ENCODE measurements around the gene SMARCC1.

The SMARCC1 gene

DNA sequence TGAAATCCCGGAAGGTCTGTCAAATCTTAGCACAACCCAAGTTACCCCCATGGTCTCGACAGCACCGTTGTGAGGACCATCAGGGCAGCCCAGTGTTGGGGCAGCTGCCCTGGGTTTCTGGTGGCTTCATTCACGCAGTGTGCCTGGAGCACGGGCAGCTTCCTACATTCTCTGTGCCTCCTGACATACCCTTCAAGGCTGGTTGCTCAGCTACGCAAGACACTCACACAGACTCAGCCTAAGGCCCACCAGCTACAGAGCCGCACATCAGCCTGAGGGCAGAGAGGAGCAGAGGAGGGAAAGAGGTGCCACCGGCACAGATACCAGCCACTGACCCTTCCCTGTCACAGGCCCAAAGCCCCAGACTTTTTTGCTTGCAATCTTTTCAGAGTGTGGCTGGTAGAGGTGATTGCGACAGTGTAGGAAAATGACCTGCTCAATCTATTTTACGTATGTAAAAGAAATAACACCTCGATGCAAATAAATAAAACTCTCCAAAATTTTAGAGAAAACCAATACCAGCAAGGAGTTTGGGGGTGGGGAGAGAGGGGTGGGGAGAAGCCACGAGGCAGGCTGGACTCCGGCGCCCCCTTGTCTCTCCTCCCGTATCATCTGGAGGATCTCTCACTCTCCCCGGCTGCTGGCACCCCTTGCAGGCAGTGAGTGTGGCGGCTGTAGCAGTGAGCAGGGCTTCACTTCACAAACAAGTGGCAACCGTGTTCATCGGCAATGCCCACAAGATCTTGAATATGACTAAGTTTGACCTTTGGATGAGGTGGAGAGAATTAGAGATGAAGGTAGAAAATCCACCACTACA is 215.8 kb downstream of the SMARCC1 start:
- no peak for DNase-seq (ENCODE audit: low read depth in 1 of 2, low spot score in 1 of 2)

DNA sequence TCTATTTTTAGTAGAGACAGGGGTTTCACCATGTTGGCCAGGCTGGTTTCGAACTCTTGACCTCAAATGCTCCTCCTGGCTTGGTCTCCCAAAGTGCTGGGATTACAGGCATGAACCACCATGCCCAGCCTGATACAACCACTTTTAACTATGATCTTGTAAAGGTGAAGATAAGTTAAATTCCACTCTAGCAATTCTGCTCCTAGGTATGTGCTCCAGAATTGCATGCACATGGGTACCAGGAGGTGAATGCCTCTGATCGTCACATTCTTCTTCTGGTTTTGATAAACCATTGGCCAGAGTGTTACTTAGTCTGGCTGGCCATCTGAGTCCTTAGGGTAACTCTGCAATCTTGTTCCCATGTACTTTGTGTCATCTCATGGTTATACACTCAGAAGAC is 225.3 kb downstream of the SMARCC1 start:
- DNase-seq (ENCODE audit: low read depth in 1 of 2, low spot score in 1 of 2): no peak

DNA sequence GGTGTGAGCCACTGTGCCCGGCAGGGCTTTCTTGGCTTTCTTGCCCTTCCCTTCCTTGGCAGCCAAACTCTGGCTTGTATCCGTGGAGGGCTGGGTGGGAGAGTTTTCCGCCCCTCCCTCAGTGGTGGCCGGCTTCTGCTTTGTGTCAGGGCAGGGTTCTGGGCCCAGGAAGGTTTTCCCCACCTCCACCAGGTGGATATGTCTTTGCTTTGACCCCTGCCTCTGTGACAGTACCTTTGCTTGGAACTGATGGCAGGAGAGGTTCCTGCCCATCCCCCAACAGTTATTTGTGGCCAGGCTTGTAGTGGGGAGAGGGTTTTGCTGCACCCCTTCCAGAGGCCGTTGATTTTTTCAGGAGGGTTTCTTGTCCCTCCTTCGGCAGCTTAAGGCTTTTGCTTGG is 227.4 kb downstream of the SMARCC1 start:
- no peak for DNase-seq (ENCODE audit: low read depth in 1 of 2, low spot score in 1 of 2)

DNA sequence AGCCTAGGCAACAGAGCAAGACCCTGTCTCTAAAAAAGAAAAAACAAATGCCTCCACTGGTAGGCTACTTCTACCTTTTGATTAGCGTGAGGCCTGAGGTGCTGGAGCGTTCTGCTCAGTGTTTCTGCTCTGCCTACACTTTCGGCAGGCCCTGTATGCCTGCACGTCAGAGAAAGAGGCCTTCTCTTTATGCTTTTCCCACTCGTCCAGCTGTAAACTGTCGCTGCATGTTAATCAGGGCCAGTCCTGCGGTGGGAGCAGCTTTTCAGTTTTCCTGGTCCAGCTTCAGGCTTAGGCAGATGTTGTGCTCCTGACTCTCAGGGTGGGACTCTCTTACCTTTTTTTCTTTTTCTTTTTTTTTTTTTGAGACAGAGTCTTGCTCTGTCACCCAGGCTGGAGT is 228.3 kb downstream of the SMARCC1 start:
- DNase-seq (ENCODE audit: low read depth in 1 of 2, low spot score in 1 of 2): no peak

DNA sequence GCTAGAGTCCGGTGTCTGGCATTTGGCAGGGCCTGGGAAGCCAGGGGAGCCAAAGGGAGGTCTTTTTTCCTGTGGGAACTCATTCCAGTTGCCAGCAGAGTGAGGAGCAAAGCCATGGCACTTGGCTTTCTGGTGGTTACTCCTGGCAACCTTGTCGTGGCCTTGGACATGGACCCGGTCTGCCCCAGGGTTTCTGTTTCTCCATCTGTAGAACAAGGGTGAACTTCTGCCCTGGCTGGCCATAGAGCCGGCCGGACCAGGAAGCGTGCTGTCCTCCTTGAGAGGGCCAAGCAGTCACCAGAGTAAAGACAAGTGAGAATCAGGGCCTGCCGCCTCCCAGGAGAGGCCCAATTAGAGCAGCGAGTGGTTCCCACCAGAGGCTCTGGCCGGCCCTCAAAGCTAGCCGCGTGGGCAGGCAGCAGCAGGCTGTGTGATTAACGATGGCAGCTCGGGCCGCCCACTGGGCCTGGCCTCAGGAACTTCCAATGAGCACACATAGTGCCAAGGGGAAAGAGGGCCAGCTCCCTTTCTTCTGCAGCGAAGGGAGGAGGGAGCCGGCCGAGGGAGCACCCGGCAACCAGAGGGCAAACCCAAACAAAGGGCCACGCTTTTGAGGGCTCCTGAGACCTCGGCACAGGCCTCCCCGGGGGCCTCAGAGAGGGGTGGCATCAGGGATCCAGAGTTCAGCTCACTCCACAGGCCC is 239.1 kb downstream of the SMARCC1 start:
- no peak for DNase-seq (ENCODE audit: low read depth in 1 of 2, low spot score in 1 of 2)

DNA sequence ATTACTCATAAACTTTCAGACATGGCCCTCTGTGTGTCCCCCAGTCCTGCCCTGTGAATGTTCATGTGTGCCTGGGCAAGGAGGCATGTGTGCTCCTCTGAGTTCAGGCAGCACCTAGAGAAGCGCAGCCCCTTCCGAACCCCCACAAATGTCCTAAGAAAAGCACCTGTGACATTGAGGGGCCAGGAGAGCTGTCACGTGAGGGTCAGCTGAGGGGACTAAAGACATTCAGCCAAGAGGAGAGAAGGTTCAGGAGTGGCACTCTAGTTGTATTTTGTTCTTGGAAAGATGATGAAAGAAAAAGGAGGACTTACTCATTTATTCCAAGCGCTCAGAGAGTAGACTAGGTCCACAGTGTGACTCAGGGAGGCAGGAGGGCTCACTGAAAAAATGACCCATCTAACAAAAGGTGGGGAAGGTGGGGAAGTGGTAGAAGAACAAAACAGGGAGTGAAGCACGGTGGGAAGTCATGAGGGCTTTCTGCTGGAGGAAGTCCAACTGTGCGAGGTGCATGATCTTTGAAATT is 240.0 kb downstream of the SMARCC1 start:
- DNase-seq (ENCODE audit: low read depth in 1 of 2, low spot score in 1 of 2): no peak

DNA sequence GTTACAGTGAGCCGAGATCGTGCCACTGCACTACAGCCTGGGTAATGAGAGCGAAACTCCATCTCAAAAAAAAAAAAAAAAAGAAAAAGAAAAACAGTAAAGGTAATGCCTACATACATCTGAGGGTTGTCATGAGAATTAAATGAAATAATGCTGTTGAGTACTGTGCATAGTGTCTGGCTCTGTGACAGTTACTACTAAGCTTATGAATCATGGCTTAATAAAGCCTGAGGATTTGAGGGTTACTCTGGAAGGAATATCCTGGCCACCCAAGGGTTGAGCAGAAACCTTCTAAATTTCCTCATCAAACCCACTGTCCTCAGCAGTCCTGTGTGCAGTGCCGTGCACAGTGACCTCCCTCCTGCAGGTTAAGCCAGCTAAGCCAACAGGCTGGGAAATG is 241.4 kb downstream of the SMARCC1 start:
- no peak for DNase-seq (ENCODE audit: low read depth in 1 of 2, low spot score in 1 of 2)

DNA sequence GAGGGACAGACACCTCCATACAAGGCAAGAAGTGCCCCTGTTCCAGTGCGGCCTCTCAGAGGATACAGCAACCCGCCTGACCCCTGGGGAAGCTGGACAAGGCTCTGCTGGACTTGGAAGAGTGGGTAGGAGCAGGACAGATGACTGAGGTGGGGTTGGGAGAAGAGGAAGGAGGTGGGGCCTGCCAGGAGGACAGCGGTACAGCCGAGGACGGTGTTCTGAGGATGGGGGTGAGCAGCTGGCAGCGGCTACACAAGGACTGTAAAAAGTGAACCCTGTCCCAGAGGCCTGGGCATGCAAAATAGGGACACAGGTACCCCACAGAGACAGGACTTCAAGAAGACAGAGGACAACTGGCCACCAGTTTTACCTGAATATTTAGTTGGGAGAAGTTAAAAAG is 244.7 kb downstream of the SMARCC1 start:
- DNase-seq (ENCODE audit: low read depth in 1 of 2, low spot score in 1 of 2): no peak

DNA sequence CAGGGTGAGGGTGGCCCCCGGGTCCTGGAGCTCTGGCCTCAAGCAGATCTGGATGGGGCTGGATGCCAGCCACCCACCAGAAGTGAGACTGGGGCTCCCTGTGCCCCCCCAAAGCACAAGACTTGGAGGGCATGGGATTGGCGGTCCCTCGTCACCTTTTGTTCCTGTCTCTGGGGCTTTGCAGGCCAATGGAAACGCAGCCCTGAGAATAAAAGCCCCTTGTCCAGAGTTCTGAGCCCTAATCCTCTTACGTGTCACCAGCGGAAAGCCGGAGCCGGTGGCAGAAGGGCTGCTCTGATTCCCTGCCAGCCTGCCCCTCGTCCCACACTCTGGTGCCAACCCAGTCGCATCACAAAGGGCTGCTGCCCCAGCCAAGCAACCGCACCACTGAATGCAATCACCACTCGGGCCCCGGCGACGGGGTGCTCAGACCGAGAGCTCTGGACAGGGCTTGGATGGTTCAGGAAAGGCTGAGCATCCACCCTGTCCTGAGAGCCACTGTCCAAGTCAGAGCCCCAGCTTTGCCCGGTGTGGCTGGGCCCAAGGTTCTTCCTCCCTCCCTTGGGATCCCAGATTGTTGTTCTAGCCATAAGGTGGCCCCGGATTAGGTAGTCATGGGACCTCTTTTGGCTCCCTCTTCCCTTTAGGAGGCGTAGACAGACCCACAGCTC is 245.3 kb downstream of the SMARCC1 start:
- no peak for DNase-seq (ENCODE audit: low read depth in 1 of 2, low spot score in 1 of 2)

Measured in stimulated activated CD4-positive, alpha-beta T cell treated with anti-CD3 and anti-CD28 coated beads, Interleukin-15, amount 100 ng/mL, for 1 hour (primary cell).